ENCODE results near the gene SETD5. TPM values are rescaled to one million over a fixed set of nuclear protein-coding genes. Genes with fewer than 3 reads are reported as not detected.
"Not testable (repeated sequence)": the region's sequence is repeated elsewhere in the genome, so short reads cannot be mapped to it uniquely, and the experiment has no call there.

SETD5 gene
- total RNA-seq, 1 experiment from 2014 or later = 111 TPM

DNA sequence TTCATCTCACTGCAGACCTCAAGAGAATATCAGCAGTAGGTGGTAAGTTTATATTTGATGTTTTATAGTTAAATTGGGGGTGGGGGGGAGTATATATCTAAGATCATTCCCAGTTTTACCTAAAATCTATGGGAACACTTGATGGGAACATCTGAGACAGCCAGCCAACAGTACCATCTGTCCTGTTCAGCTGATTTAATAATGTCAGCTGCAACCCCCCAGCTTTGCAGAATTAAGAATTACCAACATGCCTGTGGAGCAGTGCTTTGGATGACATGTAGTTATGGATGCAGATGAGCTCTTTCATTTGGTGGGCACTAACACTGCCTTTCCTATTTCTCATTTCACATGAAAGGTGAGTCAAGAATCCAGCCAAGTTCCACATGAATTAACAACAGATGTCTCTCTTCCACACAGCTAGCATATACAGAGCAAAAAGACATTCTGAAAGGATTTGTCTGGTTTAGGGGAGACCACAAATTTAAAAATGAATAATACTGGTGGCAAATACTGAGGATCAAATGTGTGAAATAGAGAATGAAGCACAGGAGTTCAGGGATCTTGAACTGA lies 76.2 kb downstream of the SETD5 start:
- DNase-seq = no peak
- Histone ChIP-seq H3K27ac (ENCODE audit: low read length) (no peak overlapping the region), H3K4me3 (ENCODE audit: low read length) (no peak overlapping the region), H3K79me2 (ENCODE audit: low read length) (peaks cover 23% of the 10 kb centered on the region), H3K9me3 (ENCODE audit: low read length) (no peaks in the 10 kb centered on the region), H3K4me1 (ENCODE audit: low read length) (no peaks in the 10 kb centered on the region), H3K4me2 (ENCODE audit: low read depth, low read length, poor library complexity, severe bottlenecking) (no peak overlapping the region), H3K36me3 (ENCODE audit: insufficient read depth, low read length) (peaks cover 81% of the 10 kb centered on the region), H4K20me1 (ENCODE audit: insufficient read depth, low read depth, low read length) (peaks cover 9% of the 10 kb centered on the region; the same call in 1 of the 2 replicates), H2AFZ (ENCODE audit: low read length) (no peak overlapping the region), H3K27me3 (ENCODE audit: low read length) (no peaks in the 10 kb centered on the region), H3K9me2 (replicated peaks; ENCODE audit: insufficient read depth, low read length) (no peaks in the 10 kb centered on the region), H3K9ac (ENCODE audit: low read length) (no peak overlapping the region)

- Histone ChIP-seq H3K79me2 (ENCODE audit: low read length) (peaks cover 18% of the 10 kb centered on the region), H3K27me3 (ENCODE audit: low read length) (no peaks in the 10 kb centered on the region), H3K9me2 (replicated peaks; ENCODE audit: insufficient read depth, low read length) (no peaks in the 10 kb centered on the region), H3K9me3 (ENCODE audit: low read length) (no peaks in the 10 kb centered on the region), H3K27ac (ENCODE audit: low read length) (no peak overlapping the region), H4K20me1 (ENCODE audit: insufficient read depth, low read depth, low read length) (peaks cover 9% of the 10 kb centered on the region; the same call in 1 of the 2 replicates), H3K4me3 (ENCODE audit: low read length) (no peak overlapping the region), H3K9ac (ENCODE audit: low read length) (no peak overlapping the region), H2AFZ (ENCODE audit: low read length) (no peak overlapping the region), H3K4me2 (ENCODE audit: low read depth, low read length, poor library complexity, severe bottlenecking) (no peak overlapping the region), H3K36me3 (ENCODE audit: insufficient read depth, low read length) (peaks cover 83% of the 10 kb centered on the region), H3K4me1 (ENCODE audit: low read length) (no peaks in the 10 kb centered on the region)
- DNase-seq = no peak
These were observed 77.1 kb downstream of the SETD5 start for GRCh38 chr3:9474482-9474881.

DNA sequence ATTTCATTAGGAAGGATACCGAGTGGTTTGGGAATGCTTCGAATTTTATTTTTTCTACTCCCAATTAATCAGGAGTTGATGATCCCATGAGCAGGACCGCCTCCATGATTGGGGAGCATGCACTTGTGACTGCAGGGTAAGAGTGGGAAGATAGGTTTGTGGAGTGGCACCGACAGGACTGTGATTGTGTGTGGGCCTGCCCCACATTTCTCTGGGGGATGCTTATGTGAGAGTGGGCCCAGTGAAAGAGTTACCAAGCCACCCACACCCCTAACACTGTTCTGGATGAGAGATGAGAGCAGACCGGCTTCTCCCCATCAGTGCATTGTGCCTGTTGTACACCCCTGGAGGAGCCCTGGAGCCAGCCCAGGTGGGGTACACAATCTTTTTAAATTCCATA lies 79.5 kb downstream of the SETD5 start:
- Histone ChIP-seq H3K4me2 (ENCODE audit: low read depth, low read length, poor library complexity, severe bottlenecking) (no peak overlapping the region), H3K36me3 (ENCODE audit: insufficient read depth, low read length) (peaks cover 79% of the 10 kb centered on the region), H3K9me3 (ENCODE audit: low read length) (no peaks in the 10 kb centered on the region), H3K27me3 (ENCODE audit: low read length) (no peaks in the 10 kb centered on the region), H3K4me3 (ENCODE audit: low read length) (no peak overlapping the region), H3K9ac (ENCODE audit: low read length) (no peak overlapping the region), H2AFZ (ENCODE audit: low read length) (no peak overlapping the region), H3K9me2 (replicated peaks; ENCODE audit: insufficient read depth, low read length) (no peaks in the 10 kb centered on the region), H3K79me2 (ENCODE audit: low read length) (no peaks in the 10 kb centered on the region; the same call in 1 of the 2 replicates), H4K20me1 (ENCODE audit: insufficient read depth, low read depth, low read length) (0 out of 2 replicates have a peak, but pooled peaks cover 3% of the 10 kb centered on the region), H3K4me1 (ENCODE audit: low read length) (no peaks in the 10 kb centered on the region), H3K27ac (ENCODE audit: low read length) (no peak overlapping the region)
- no peak for DNase-seq

DNA sequence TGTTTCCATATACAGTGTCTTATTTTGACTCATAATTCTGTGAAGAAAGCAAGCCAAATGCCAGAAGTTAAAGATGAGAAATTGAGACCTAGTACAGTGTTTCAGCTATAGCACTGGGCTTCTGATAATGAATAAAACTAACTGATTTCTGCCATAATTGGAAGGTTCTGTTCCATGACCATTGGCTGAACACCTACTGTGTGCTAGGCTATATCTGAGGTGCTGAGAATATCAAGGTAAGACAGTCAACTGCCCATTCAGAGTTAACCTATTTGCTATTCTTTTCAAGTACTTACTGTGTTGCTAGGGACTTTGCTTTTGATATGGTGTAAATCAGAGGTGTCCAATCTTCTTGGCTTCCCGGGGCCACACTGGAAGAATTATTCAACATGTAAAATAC lies 82.8 kb downstream of the SETD5 start:
- H3K9me2 ChIP-seq (replicated peaks; ENCODE audit: insufficient read depth, low read length) = no peaks in the 10 kb centered on the region
- H3K79me2 ChIP-seq (ENCODE audit: low read length) = no peaks in the 10 kb centered on the region
- no peaks in the 10 kb centered on the region for H3K4me1 ChIP-seq (ENCODE audit: low read length)
- no peaks in the 10 kb centered on the region for H3K9me3 ChIP-seq (ENCODE audit: low read length)
- H3K27ac ChIP-seq (ENCODE audit: low read length) = no peak overlapping the region
- no peak overlapping the region for H2AFZ ChIP-seq (ENCODE audit: low read length)
- no peak overlapping the region for H3K9ac ChIP-seq (ENCODE audit: low read length)
- DNase-seq = no peak
- H3K27me3 ChIP-seq (ENCODE audit: low read length) = no peaks in the 10 kb centered on the region
- no peak overlapping the region for H3K4me3 ChIP-seq (ENCODE audit: low read length)
- no peak overlapping the region for H3K4me2 ChIP-seq (ENCODE audit: low read depth, low read length, poor library complexity, severe bottlenecking)
- 0 out of 2 replicates have a peak, but pooled peaks cover 3% of the 10 kb centered on the region for H4K20me1 ChIP-seq (ENCODE audit: insufficient read depth, low read depth, low read length)
- peaks cover 67% of the 10 kb centered on the region for H3K36me3 ChIP-seq (ENCODE audit: insufficient read depth, low read length)

DNA sequence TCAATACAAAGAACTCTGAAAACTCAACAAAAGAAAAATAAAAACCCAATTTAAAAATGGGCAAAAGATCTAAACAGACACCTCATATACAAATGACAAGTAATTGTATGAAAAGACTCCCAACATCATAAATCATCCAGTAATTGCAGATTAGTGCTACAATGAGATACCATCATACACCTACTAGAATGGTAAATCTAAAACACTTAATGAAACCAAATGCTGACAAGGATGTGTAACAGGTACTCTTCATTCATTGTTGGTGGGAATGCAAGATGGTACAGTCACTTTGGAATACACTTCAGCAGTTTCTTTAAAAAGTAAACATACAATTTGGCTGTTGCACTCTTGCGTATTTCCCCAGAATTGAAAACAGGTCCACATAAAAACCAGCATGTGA lies 87.8 kb downstream of the SETD5 start:
- H2AFZ ChIP-seq (ENCODE audit: low read length) = no peak overlapping the region
- no peaks in the 10 kb centered on the region for H3K79me2 ChIP-seq (ENCODE audit: low read length)
- no peak for DNase-seq
- no peaks in the 10 kb centered on the region for H3K27me3 ChIP-seq (ENCODE audit: low read length)
- no peaks in the 10 kb centered on the region for H3K9me3 ChIP-seq (ENCODE audit: low read length)
- no peak overlapping the region for H3K4me3 ChIP-seq (ENCODE audit: low read length)
- no peaks in the 10 kb centered on the region for H3K4me1 ChIP-seq (ENCODE audit: low read length)
- H4K20me1 ChIP-seq (ENCODE audit: insufficient read depth, low read depth, low read length) = no peaks in the 10 kb centered on the region
- H3K9ac ChIP-seq (ENCODE audit: low read length) = no peak overlapping the region
- H3K4me2 ChIP-seq (ENCODE audit: low read depth, low read length, poor library complexity, severe bottlenecking) = no peak overlapping the region
- no peak overlapping the region for H3K27ac ChIP-seq (ENCODE audit: low read length)
- H3K9me2 ChIP-seq (replicated peaks; ENCODE audit: insufficient read depth, low read length) = no peaks in the 10 kb centered on the region
- H3K36me3 ChIP-seq (ENCODE audit: insufficient read depth, low read length) = peaks cover 37% of the 10 kb centered on the region

GRCh38 chr3:9491506-9491905 lies 94.1 kb downstream of the SETD5 start:
- H3K9me2 ChIP-seq (replicated peaks; ENCODE audit: insufficient read depth, low read length) = no peaks in the 10 kb centered on the region
- no peak overlapping the region for H3K4me2 ChIP-seq (ENCODE audit: low read depth, low read length, poor library complexity, severe bottlenecking)
- no peaks in the 10 kb centered on the region for H3K9me3 ChIP-seq (ENCODE audit: low read length)
- no peak overlapping the region for H2AFZ ChIP-seq (ENCODE audit: low read length)
- H3K36me3 ChIP-seq (ENCODE audit: insufficient read depth, low read length) = no peaks in the 10 kb centered on the region
- H3K27ac ChIP-seq (ENCODE audit: low read length) = no peak overlapping the region
- no peaks in the 10 kb centered on the region for H3K79me2 ChIP-seq (ENCODE audit: low read length)
- H4K20me1 ChIP-seq (ENCODE audit: insufficient read depth, low read depth, low read length) = 0 out of 2 replicates have a peak, but pooled peaks cover 3% of the 10 kb centered on the region
- H3K27me3 ChIP-seq (ENCODE audit: low read length) = no peaks in the 10 kb centered on the region
- DNase-seq = no peak
- H3K4me3 ChIP-seq (ENCODE audit: low read length) = no peak overlapping the region
- no peak overlapping the region for H3K9ac ChIP-seq (ENCODE audit: low read length)
- no peaks in the 10 kb centered on the region for H3K4me1 ChIP-seq (ENCODE audit: low read length)

DNA sequence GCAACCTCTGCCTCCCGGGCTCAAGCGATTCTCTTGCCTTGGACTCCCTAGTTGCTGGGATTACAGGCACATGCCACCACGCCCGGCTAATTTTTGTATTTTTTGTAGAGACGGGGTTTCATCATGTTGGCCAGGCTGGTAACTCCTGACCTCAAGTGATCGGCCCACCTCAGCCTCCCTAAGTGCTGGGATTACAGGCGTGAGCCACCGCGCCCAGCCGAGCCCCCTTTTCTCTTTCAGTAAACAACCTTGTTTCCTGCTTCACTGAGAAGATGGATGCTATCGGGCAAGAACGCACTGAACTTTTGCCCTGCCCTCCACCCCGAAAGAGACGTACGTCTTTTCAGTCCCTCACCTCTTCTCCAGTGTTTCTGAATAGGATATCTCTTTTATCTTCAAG lies 96.6 kb downstream of the SETD5 start:
- H3K9me2 ChIP-seq (replicated peaks; ENCODE audit: insufficient read depth, low read length); H3K4me2 ChIP-seq (ENCODE audit: low read depth, low read length, poor library complexity, severe bottlenecking); H3K27ac ChIP-seq (ENCODE audit: low read length); H3K9ac ChIP-seq (ENCODE audit: low read length); H3K4me1 ChIP-seq (ENCODE audit: low read length); H4K20me1 ChIP-seq (ENCODE audit: insufficient read depth, low read depth, low read length); H3K4me3 ChIP-seq (ENCODE audit: low read length); H2AFZ ChIP-seq (ENCODE audit: low read length); DNase-seq; H3K27me3 ChIP-seq (ENCODE audit: low read length); H3K79me2 ChIP-seq (ENCODE audit: low read length); H3K36me3 ChIP-seq (ENCODE audit: insufficient read depth, low read length); H3K9me3 ChIP-seq (ENCODE audit: low read length): not testable (repeated sequence)

DNA sequence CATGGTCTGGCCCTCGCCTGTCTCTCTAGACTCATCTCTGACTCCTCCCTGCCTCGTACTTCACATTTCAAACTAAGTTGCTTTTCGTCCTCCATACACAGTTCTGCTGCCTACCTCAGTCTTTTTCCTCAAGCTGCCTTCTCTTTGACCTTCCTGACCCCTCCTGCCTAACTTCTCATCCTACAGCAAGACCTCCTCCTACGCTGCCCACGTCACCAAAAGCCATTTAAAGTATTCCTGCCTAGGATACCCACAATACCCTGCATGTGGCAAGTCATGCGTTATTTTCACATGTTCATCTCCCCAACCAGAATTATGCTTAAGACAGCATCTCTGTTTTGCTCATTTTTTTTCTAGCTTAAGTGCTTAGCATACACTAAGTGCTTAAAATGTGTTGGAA lies 99.5 kb downstream of the SETD5 start:
- Histone ChIP-seq H4K20me1 (ENCODE audit: insufficient read depth, low read depth, low read length) (peaks cover 14% of the 10 kb centered on the region; the same call in 1 of the 2 replicates), H3K9me3 (ENCODE audit: low read length) (no peaks in the 10 kb centered on the region), H3K9me2 (replicated peaks; ENCODE audit: insufficient read depth, low read length) (no peaks in the 10 kb centered on the region), H3K79me2 (ENCODE audit: low read length) (no peaks in the 10 kb centered on the region), H3K4me3 (ENCODE audit: low read length) (no peak overlapping the region), H3K27ac (ENCODE audit: low read length) (no peak overlapping the region), H3K4me1 (ENCODE audit: low read length) (peaks cover 4% of the 10 kb centered on the region), H3K27me3 (ENCODE audit: low read length) (no peaks in the 10 kb centered on the region), H3K4me2 (ENCODE audit: low read depth, low read length, poor library complexity, severe bottlenecking) (no peak overlapping the region), H3K36me3 (ENCODE audit: insufficient read depth, low read length) (no peaks in the 10 kb centered on the region), H2AFZ (ENCODE audit: low read length) (no peak overlapping the region), H3K9ac (ENCODE audit: low read length) (no peak overlapping the region)
- no peak for DNase-seq
